HG03439 (cell line): ENCODE results near the gene PLPPR3.

Experiments used
- ATAC-seq: cut with Tn5 transposase; IDR thresholded peaks from one replicate; pipeline ENCODE4 v1.9.1; 2021; ENCODE audit warnings: mild to moderate bottlenecking, moderate library complexity; ENCODE audit not compliant: unreplicated experiment

PLPPR3 gene

GRCh38 chr19:797528-798414 lies 24.0 kb downstream of the PLPPR3 start:
- peak; percentile 34 for ATAC-seq

GRCh38 chr19:796692-797527 lies 24.8 kb downstream of the PLPPR3 start, which contains the start of gene PTBP1:
PTBP1 (plus strand) TSS chr19:797452; CDS start chr19:797498, 46 bp downstream.
- peak; percentile 79 for ATAC-seq

GRCh38 chr19:795691-796581 lies 25.8 kb downstream of the PLPPR3 start:
- ATAC-seq = no peak

- ATAC-seq = no peak
Measured at GRCh38 chr19:795073-795611, 26.6 kb downstream of the PLPPR3 start.

GRCh38 chr19:793806-794205 lies 27.9 kb downstream of the PLPPR3 start:
- no peak for ATAC-seq

- ATAC-seq = no peak
Measured at GRCh38 chr19:792306-792885, 29.4 kb downstream of the PLPPR3 start.

GRCh38 chr19:791567-792305 lies 30.0 kb downstream of the PLPPR3 start:
- ATAC-seq = no peak

- no peak for ATAC-seq
Measured at GRCh38 chr19:791007-791566, 30.7 kb downstream of the PLPPR3 start.

- ATAC-seq = no peak
Measured at GRCh38 chr19:789701-790060, 32.1 kb downstream of the PLPPR3 start.

- ATAC-seq = no peak
Measured at GRCh38 chr19:788983-789700, 32.6 kb downstream of the PLPPR3 start.

GRCh38 chr19:788686-788982 lies 33.1 kb downstream of the PLPPR3 start:
- no peak for ATAC-seq

GRCh38 chr19:787536-787935 lies 34.2 kb downstream of the PLPPR3 start:
- no peak for ATAC-seq

GRCh38 chr19:784541-784940 lies 37.2 kb downstream of the PLPPR3 start:
- no peak for ATAC-seq

GRCh38 chr19:782878-783668 lies 38.7 kb downstream of the PLPPR3 start:
- no peak for ATAC-seq

GRCh38 chr19:782185-782877 lies 39.4 kb downstream of the PLPPR3 start:
- ATAC-seq = no peak

- ATAC-seq = no peak
Measured at GRCh38 chr19:781800-782184, 40.0 kb downstream of the PLPPR3 start.

GRCh38 chr19:780935-781334 lies 40.8 kb downstream of the PLPPR3 start:
- ATAC-seq = no peak
